Iris pigment epithelial cell (primary cell): ENCODE results near the gene COL4A1.
A peak's percentile ranks its signal among the peaks of the same experiment; 100 is the strongest.

Experiments used
- DNase-seq: peaks from one replicate; pipeline ENCODE4 v3.0.0-alpha.2; 2011; ENCODE audit warnings: low read depth

COL4A1 gene

DNA sequence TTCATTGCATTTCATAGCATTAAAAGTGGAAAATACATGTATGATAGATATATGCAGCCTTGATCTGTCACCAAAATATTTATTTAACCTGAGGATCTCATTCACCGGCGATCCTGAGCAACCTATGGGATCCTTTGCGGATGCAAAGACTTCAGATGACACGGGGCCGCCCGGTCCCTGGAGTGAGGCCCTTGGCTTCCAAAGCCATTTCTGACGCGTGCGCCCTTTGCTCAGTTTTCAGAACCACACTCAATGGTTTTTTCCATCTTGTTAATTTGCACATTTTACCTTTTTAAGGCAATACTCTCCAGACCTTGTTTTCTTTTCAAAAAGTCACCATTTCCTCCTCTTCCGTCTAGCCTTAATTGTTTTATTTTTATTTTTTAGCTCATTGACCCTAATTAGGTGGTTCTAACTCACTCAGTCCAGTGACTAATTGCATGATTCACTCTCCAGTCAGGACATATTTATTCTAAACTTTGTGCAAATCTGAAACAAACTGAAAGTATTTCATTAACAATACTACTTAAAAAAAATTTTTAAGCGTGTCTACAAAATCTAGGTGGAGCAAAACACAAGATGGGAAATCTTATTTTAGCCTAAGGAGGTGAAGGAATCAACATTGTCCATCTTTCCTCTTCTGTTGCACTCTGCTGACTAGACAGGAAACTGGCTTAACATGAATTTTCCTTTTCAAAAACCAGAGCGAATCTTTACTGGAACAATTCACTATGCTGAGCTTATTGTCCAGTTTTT is 47.9 kb downstream of the COL4A1 start:
- no peak for DNase-seq

DNA sequence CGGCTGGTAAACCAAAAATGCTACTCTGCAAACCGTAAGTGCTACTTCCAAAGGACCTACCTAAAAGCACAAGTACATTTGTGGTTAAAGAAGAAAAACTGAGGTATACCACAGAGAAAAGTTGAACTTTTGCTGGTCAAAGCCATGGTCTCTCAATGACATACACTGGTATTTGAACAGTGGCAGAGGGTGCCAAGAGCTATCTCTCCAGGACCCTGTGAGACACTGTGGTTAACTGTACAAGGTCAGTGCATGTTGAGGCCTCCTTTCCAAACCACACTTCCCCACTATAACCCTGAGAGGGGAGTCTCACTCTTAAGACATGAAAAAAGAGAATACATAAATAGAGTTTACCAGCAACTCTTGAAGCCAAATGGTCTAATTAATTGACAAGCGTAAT is 49.5 kb downstream of the COL4A1 start:
- no peak for DNase-seq

DNA sequence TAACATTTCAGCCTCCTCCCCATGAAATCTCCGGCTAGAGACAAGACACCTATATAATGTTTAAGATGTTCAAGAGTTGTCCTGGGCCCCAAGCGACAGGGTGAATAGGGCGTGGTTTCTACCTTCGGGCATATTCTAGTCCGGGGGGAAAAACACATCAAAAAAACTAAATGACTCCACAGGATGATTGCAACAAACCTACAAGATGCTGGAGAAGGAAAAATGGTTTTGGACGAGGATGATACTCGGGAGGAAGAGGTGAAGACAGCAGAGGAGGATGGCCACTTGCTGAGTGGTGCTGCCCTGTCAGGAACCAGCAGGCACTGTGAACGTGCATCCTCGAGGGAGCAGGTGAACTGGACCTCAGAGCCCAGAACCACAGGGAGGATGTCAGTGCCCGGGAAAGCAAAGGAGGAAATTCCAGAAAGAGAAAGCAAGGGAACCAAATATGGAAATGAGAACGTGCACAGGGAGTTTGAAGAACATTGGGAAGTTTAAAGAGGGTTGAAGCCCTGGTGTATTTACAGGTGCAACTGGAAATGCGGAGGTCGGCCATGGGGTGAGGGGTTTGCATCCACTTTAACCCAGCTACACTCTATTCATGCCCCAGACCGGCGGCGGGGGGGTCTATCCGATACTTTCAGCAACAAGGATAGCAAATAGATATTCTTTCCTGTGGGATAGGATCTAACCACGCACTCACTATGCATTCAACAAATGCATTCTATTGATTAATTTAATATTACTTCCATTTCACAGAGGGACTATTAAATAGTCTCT is 50.6 kb downstream of the COL4A1 start:
- no peak for DNase-seq

DNA sequence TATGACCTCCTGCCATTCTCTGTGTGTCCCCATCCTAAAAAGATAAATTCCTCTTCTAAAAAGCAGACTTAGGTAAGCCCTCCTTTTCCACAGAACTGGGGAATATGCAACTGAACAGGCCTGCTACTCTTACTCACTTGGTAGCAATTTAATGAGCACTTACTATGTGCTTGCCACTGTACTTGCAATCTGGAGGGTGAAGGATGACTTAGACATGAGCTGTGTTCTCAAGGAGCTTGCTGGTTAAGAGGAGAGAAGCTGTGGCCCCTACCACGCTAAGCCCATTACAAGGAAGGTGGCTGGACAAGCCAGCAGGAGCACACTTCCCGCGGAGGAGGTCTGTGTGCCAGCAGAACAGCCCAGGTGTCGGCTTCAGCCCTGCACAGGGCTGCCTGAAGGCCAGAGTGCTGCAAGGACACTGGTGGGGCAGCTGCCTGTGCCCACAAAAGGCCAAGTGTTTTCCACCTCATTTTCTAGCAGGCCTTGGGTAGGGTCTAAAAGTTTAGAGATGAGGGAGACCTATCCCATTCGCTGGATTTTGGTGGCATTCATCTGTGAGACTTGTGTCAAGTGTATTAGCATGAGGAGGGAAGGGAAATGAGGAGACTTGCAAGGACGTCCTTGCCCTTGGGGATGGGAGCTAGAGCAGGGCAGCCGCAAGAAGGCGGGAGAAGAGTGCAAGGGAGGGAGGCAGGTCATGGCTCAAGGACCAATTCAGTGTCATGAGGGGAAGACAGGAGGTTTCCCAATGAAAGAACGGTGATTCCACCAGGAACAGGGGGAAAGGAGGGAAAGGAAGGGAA is 52.0 kb downstream of the COL4A1 start:
- DNase-seq, result peak; percentile 60

DNA sequence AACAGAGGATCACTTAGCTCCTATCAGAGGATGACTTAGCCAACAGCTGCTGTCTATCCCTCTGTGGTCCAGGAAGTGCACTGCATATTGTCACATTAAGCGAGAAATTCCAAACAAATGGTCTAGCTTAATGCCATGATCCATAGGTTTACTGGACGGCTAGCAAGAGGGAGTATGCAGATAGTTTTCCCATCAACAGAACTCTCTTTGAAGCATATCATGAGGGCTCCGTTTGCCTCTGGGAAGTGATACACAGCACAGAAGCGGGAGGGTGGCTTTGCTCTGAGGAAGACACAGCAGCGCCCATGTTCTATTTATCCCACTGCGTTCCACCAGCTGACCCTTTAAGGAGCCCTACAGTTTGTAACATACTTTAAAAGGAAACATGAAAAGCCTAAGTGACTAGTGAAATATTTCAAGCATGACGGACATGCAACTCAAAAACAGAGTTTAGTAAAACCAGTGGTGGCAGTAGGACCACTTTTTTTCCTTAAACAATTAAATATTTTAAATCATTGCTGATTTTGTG is 52.7 kb downstream of the COL4A1 start:
- DNase-seq, result peak; percentile 67

DNA sequence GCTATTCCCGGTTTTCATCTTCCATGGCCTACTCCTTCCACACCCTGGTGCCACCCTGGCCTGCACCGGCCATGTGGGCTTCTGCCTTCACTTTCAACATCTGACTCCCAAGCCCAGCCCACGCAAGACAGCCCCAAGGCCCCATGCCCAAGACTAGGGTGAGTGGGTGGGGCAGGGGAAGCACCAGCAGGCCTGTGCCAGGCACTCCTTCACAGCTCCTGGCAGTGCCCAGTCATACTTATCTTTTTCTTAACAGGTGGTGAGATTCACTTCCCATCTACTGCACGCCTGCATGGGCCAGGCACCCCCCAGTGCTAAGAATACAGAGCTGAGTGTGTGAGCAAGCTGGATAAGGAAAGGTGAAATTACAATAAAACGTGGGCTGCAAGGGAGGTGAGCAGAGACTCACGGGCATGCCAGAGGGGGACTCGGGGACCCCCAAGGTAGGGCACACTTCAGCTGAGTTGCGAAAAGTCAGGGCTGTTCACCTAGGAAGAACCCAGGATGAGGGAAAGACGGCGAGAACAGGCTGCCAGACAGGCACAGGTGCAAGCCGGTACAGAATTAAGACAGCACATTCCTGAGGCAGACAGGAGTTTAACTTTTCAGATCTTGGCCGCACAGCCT is 55.7 kb downstream of the COL4A1 start:
- DNase-seq, result no peak

DNA sequence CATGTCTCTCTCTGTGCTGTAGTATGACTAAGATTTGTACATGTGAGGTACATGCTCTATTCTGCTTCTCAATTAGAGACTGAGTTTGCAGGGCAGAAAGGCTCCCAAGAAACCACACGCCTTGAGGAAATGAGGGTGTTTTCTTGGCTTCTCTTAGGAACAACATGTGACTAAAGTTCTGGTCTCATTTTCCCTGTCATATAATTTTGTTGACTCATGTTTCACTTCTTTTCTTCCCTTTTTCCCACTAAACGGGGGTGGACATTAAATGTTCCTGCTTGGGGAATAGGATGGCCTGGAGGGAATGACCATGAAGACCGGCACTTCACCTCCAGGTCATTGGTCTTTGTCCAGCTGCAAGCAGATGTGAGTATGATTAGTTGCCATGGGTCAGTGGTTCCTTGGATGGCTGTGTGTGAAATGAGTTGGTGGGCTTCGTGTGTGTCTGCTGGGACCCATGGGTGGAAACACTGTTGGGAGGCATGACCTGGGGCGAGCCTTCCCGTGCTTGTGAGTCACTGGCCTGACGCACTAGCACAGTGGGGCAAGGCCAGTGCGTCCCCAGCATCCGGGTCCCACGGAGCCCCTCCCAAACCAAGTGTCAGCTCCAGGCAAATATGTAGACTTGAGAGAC is 56.6 kb downstream of the COL4A1 start:
- peak; percentile 85 for DNase-seq

DNA sequence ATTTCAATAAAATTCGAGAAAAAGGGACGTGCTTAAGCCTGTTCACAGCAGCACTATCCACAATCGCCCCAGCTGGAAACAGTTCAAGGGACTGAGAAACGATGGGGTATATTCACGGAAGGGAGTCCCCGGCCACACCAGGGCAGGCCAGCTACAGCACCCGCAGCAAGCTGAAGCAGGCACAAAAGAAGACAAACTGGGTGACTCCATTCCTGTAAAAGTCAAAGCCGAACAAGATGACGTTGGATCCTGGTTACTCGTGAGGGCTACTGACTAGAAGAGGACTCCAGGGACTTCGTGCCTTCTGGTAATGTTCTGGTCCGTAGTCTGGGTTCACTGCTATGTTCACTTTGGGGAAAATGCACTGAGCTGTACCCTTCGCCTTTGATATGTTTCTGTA is 57.6 kb downstream of the COL4A1 start:
- no peak for DNase-seq

DNA sequence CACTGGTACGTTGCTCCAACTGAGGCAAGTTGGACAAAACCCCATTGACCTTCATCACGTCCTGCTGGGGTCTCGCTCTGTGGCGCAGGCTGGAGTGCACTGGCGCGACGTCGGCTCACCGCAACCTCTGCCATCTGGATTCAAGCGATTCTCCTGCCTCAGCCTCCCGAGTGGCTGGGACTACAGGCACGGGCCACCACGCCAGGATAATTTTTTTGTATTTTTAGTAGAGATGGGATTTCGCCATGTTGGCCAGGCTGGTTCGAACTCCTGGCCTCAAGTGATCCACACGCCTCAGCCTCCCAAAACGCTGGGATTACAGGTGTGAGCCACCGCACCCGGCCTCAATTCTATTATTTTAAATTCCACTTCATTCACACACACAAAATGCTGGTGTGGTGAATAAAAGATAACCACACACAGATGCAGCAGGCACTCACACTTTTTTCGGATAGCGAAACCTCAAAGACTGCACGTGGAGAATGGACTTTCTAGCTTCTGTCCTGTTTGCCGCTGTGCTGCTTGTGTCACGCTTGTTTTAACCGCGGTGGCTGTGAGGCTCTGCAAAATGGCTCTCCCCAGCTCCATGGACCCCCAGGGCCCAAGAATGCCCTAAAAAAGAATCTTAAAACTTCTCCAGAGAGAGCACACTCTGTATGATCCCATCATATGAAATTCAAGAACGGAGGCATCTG is 58.4 kb downstream of the COL4A1 start:
- no peak for DNase-seq

DNA sequence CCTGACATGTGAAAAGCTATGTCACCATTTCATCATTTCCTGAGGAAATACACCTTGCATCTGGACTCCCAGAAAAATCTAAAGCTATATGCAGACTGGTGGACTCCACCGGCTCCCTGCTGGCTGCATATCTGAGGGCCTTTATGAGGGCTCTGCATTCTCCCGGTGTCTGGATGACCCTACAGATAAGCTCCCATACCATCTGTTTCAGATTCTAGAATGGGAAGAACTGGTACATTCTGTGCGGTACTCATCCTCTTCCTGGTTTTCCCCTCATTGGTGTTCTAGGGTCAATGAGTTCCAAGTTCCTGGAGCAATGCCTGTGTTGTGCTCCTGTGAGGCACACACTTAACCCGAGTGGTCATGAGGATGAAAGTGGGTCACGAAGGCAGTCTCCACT is 60.4 kb downstream of the COL4A1 start:
- DNase-seq, result no peak

DNA sequence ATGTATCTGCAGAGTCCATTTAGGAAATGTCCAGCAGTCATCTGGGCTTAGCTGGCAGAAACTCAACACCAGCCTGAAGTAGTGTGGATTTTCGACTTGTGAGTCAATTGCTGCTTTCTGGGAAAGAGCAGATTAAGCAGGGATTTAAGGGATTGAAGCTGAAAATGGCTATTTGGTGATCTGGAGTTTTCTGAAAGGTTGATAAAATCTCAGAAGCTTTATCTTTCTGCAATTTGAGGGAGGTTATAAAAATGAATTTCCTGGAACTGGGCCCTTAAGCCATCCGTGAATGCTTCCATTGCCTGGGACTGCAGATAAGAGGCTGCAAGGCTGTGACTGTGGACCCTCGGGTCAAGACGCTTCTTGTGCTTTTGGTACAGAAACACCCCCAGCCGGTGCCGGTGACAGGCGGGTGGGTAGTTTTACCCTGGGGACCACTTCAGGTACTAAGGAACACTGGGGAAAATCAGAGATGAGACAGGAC is 61.5 kb downstream of the COL4A1 start:
- no peak for DNase-seq

DNA sequence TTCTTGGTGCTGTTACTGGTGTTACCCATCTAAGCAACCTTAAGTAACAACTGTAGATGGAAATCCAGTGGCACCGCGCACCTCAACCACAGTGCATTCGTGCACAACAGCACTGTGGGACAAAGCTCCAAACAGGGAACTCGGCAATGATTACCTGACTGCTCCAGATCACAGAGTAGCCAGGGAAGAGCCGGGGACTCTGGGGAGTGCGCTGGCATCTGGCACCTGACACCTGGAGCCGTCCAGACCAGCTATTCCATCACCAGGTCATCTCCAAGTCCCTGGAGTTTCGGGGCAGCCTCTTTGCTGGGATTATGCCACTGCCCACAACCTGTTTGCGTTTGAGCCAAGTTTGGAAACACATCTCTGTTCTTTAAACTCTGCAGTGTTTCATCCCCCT is 62.0 kb downstream of the COL4A1 start:
- no peak for DNase-seq

DNA sequence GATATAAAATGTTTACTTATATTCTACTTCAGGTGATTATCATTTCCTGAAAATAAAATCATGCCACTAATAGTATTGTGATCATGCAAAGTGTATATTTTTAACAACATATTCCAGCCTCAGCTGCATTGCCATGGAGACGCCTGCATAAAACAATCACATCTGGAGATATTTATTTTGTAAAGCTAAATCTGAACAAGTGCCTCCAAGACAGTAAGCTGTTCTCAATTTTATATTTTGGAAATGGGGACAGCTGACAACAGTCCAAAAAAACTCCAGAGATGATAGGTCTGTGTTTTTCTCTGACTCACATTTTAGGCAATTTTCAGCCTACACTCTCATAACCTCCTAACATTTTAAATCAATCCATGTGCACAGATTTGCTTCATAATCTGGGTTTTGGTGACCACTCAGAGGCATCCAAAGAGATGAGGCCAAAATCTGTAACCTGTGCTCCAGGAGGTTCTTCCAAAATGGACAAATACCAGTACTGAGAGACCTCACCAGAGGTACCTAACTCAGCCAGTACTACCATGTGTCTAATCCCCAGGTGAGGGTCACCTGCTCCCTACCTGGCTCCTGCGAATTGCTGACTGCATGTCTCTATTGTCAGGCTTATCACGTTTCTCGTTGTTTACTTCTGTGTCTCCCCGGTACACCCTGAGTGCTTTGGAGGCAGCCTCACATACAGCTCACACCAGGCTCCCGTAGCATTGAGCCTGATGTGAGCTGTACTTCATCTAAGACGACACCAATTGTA is 62.7 kb downstream of the COL4A1 start:
- DNase-seq, result no peak

DNA sequence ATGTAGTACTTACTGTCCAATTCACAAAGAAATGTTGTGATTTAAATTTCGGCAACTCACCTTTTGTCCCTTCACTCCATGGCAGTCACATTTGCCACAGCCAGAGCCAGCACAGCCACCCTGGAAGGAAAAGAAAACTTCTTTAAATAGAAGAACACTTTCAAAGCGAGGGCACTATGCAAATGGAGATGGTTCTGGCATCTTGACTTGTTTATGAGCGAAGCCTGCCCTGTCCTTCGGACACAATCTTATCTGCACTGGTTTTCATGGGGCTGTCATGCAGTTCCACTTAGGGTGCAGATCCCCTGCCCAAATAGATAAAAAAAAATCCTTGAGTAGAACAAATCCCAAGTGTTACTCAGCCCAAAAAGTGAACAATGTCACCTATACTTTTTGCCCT is 64.3 kb downstream of the COL4A1 start:
- DNase-seq, result no peak

DNA sequence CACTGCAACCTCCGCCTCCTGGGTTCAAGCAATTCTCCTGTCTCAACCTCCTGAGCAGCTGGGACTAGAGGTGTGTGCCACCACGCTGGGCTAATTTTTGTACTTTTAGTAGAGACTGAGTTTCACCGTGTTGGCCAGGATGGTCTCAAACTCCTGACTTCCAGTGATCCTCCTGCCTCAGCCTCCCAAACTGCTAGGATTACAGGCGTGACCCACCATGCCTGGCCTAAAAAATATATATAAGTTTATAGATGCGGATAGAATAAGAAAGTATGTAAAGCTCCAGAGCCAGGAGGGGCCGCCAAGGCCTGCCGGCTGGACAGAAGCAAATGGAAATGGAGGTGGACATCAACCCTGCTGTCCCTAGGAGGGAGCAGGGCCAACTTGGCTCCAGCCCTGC is 66.0 kb downstream of the COL4A1 start:
- no peak for DNase-seq

DNA sequence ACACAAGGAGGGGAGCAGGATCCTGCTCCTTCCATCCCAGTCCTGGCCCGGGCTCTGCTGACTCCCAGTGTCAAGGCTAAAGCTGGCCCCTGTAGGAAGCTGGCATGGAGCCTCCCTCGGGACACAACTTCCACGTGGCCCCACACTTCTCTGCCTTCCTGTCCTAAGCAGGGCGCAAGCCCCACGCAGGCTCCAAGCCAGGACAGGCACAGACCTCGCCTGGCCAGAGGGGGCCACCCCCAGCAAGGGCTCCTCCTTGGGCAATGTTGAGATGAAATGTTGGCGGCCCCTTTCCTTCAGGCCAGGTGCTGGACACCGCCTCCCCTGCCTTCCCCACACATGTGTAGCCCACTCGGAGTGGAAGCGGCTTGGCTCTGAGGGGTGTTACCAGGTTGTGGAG is 66.6 kb downstream of the COL4A1 start:
- DNase-seq, result no peak

DNA sequence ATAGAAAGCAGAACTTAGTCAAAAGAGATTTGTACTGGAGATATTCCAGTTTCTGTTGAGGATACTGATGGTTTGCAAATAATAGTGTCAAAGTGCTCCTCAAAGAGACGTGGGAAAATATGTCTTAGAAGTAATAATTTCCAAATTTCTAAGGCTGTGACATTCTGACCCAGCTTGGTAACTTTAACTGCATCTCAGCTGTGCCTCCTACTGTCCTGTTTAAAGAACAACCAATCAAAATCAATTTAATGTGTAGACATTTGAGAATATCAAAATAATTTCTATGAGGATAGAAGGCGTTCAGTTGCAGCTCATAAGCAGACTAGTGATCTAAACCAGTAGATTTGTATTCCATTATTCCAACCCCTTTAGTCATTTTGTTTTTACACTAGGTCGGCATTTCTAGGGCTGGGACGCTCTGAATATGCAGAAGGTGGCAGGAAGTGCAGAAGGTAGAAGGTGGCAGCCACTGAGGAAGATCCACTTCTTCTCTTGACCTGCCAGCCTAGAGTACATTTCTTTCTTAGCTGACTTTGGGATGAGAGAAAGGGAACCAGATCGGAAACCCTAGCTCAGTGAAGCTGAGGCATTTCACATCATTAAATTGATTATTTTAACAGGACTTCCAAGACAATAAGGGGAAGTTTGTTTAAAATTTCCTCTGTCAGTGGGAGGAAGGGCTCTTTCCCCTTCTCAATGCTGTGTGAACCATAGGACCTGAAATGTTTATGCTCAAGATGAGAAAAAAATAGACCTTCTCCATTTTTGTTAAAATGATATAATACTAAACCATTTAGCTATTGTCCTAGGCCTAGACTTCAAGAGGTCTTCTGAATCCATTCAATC is 67.5 kb downstream of the COL4A1 start:
- DNase-seq, result no peak

DNA sequence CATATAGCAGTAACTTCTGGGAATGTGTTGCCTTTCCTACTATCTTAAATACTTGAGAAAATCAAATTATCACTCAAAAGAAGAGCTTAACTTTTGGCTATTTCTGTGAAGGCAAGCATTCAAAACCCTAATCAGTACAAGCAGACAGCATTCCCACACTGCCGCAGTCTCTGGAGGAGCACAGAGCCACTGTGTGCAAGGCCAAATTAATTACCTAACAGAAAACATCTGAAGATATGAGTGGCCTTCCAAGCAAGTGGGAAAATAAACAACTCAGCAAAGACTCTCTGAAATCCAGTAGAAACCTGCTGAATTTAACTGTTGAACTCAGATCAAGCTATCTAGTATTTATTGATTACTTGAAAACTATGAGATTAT is 68.2 kb downstream of the COL4A1 start:
- DNase-seq, result no peak
